ENCODE measurements around the gene KRTAP2-3. TPM values are rescaled to one million over a fixed set of nuclear protein-coding genes. Genes with fewer than 3 reads are reported as not detected.
A peak's percentile ranks its signal among the peaks of the same experiment; 100 is the strongest.
"Not testable (repeated sequence)": the region's sequence is repeated elsewhere in the genome, so short reads cannot be mapped to it uniquely, and the experiment has no call there.

The KRTAP2-3 gene
- total RNA-seq, 1 donor = not detected

DNA sequence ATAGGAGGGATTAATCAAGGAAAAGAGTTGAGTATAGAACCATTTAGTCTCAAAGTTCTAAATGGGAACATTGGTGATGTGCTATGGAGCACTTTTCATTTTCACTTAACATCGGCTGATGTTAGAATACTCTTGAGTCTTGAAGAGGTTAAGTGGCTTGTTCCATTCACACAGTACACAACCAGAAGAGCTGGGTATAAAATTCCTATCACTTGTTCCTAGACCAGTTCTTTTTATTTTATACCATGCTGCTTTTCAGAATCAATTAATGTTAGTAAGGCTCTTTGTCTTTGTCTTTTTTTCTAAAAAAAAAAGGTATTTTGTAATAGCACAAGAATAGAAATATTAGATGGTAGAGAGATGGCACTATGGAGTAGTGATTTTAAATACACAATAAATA is 17.0 kb downstream of the KRTAP2-3 start:
- H3K79me2 ChIP-seq (ENCODE audit: insufficient read depth, low read length) = peaks cover 5% of the 10 kb centered on the region
- H3K4me3 ChIP-seq (ENCODE audit: insufficient read depth, low read length) = no peak overlapping the region
- TF ChIP-seq, protein P1, sequence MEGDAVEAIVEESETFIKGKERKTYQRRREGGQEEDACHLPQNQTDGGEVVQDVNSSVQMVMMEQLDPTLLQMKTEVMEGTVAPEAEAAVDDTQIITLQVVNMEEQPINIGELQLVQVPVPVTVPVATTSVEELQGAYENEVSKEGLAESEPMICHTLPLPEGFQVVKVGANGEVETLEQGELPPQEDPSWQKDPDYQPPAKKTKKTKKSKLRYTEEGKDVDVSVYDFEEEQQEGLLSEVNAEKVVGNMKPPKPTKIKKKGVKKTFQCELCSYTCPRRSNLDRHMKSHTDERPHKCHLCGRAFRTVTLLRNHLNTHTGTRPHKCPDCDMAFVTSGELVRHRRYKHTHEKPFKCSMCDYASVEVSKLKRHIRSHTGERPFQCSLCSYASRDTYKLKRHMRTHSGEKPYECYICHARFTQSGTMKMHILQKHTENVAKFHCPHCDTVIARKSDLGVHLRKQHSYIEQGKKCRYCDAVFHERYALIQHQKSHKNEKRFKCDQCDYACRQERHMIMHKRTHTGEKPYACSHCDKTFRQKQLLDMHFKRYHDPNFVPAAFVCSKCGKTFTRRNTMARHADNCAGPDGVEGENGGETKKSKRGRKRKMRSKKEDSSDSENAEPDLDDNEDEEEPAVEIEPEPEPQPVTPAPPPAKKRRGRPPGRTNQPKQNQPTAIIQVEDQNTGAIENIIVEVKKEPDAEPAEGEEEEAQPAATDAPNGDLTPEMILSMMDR (IDR thresholded peaks at IDR 0.05; ENCODE audit: extremely low read depth, low read depth, low read length) = no peak
- DNase-seq (ENCODE audit: insufficient read length, low spot score, missing footprints) = no peak
- no peak overlapping the region for H3K4me2 ChIP-seq (ENCODE audit: insufficient read depth, low read length)
- H3K4me1 ChIP-seq (ENCODE audit: insufficient read depth, low read length) = peaks cover 45% of the 10 kb centered on the region
- no peaks in the 10 kb centered on the region for H4K20me1 ChIP-seq (ENCODE audit: insufficient read depth, low read length)
- H2AFZ ChIP-seq (ENCODE audit: low read length) = no peak overlapping the region
- peak overlapping the region; percentile 70 for H3K27ac ChIP-seq (ENCODE audit: low read depth, low read length)
- H3K27me3 ChIP-seq (ENCODE audit: insufficient read depth, low read length) = no peaks in the 10 kb centered on the region
- no peaks in the 10 kb centered on the region for H3K36me3 ChIP-seq (ENCODE audit: insufficient read depth, low read length)
- H3K9me3 ChIP-seq (ENCODE audit: low read depth, low read length) = no peaks in the 10 kb centered on the region

DNA sequence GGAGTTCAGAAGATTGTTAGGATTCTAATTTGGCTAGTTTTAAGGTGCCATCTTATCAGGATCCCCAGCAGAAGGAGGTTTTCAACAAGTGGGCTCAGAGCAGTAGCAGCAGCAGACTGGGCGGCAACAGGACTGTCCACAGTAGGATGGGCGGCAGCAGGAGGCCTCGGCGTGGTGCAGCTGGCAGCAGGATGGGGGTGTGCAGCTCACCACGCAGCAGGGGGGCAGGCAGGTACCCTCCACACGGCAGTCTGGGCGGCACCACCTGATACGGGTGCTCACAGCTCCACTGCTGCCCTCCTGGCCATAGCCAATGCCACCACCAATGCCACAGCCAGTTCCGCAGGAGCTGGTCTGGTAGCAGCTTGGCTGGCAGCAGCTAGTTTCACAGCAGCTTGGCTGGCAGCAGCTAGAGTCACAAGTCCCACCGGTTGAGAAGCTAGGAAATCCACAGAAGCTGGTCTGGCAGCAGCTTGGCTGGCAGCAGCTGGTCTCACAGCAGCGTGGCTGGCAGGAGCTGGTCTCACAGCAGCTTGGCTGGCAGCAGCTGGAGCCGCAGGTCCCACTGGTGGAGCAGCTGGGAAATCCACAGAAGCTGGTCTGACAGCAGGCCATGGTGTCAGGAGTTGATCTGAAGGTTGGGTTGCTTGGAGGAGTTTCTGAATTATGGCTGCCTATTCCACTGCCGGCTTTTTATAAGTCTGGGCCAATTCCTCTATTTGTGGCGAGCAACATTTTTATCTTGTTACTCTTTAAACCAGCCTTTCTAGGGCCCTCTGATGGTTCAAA is 18.9 kb downstream of the KRTAP2-3 start, which contains the start of gene KRTAP1-1:
Gene KRTAP1-1 (minus strand): TSS at position 668 of the 789 bp plus-strand sequence. CDS start 53 bp downstream, at position 615.
- H3K79me2 ChIP-seq (ENCODE audit: insufficient read depth, low read length); H3K9me3 ChIP-seq (ENCODE audit: low read depth, low read length); H3K36me3 ChIP-seq (ENCODE audit: insufficient read depth, low read length); H4K20me1 ChIP-seq (ENCODE audit: insufficient read depth, low read length); H3K27me3 ChIP-seq (ENCODE audit: insufficient read depth, low read length): not testable (repeated sequence)
- H3K27ac ChIP-seq (ENCODE audit: low read depth, low read length) = peak within 1 kb of the TSS; percentile 70
- peak; percentile 89 for DNase-seq (ENCODE audit: insufficient read length, low spot score, missing footprints)
- peak within 1 kb of the TSS; percentile 38 for H3K4me2 ChIP-seq (ENCODE audit: insufficient read depth, low read length)
- H2AFZ ChIP-seq (ENCODE audit: low read length) = peak within 1 kb of the TSS; percentile 35
- peaks cover 42% of the 10 kb centered on the region for H3K4me1 ChIP-seq (ENCODE audit: insufficient read depth, low read length)
- peak within 1 kb of the TSS; percentile 54 for H3K4me3 ChIP-seq (ENCODE audit: insufficient read depth, low read length)

DNA sequence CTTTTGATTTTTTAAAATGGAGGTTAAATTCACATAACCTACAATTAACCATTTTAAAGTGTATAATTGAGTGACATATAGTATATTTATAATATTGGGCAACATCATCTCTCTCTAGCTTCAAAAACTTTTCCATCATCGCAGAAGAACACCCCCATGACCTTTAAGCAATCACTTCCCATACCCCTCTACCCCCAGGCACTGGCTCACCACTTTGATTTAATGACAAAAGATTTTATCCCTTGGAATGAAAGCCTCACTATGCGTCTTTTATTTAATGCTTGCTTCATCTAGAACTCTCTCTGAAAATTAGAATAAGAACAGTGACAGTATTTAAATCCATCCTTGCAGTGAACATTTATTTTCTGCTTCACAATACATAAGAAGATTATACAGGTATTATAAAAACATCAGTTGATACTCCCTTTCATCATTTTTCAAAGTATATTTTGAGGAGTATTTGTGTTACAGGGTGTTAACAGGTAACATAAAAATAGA is 22.0 kb downstream of the KRTAP2-3 start:
- Histone ChIP-seq H3K36me3 (ENCODE audit: insufficient read depth, low read length) (no peaks in the 10 kb centered on the region), H3K4me1 (ENCODE audit: insufficient read depth, low read length) (peaks cover 42% of the 10 kb centered on the region), H3K4me3 (ENCODE audit: insufficient read depth, low read length) (no peak overlapping the region), H3K27ac (ENCODE audit: low read depth, low read length) (no peak overlapping the region), H2AFZ (ENCODE audit: low read length) (no peak overlapping the region), H3K4me2 (ENCODE audit: insufficient read depth, low read length) (no peak overlapping the region), H3K9me3 (ENCODE audit: low read depth, low read length) (no peaks in the 10 kb centered on the region), H3K79me2 (ENCODE audit: insufficient read depth, low read length) (peaks cover 5% of the 10 kb centered on the region), H4K20me1 (ENCODE audit: insufficient read depth, low read length) (no peaks in the 10 kb centered on the region), H3K27me3 (ENCODE audit: insufficient read depth, low read length) (no peaks in the 10 kb centered on the region)
- TF ChIP-seq, protein P1 (IDR thresholded peaks at IDR 0.05; ENCODE audit: extremely low read depth, low read depth, low read length) = no peak
- DNase-seq (ENCODE audit: insufficient read length, low spot score, missing footprints) = no peak

DNA sequence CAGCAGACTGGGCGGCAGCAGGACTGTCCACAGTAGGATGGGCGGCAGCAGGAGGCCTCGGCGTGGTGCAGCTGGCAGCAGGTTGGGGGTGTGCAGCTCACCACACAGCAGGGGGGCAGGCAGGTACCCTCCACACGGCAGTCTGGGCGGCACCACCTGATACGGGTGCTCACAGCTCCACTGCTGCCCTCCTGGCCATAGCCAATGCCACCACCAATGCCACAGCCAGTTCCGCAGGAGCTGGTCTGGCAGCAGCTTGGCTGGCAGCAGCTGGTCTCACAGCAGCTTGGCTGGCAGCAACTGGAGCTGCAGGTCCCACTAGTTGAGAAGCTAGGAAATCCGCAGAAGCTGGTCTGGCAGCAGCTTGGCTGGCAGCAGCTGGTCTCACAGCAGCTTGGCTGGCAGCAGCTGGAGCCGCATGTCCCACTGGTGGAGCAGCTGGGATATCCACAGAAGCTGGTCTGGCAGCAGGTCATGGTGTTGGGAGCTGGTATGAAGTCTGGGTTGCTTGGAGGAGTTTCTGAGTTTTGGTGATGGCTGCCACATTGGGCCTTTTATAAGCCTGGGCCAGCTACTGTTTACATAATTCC is 25.5 kb downstream of the KRTAP2-3 start, which contains the start of gene KRTAP1-3:
Gene KRTAP1-3 (minus strand): TSS at position 529 of the 590 bp plus-strand sequence. CDS start 53 bp downstream, at position 476.
- H3K4me2 ChIP-seq (ENCODE audit: insufficient read depth, low read length); H3K9me3 ChIP-seq (ENCODE audit: low read depth, low read length); H3K79me2 ChIP-seq (ENCODE audit: insufficient read depth, low read length); H3K27ac ChIP-seq (ENCODE audit: low read depth, low read length); H4K20me1 ChIP-seq (ENCODE audit: insufficient read depth, low read length); H3K36me3 ChIP-seq (ENCODE audit: insufficient read depth, low read length); H3K27me3 ChIP-seq (ENCODE audit: insufficient read depth, low read length); H3K4me3 ChIP-seq (ENCODE audit: insufficient read depth, low read length): not testable (repeated sequence)
- peaks cover 16% of the 10 kb centered on the region for H3K4me1 ChIP-seq (ENCODE audit: insufficient read depth, low read length)
- peak within 1 kb of the TSS; percentile 32 for H2AFZ ChIP-seq (ENCODE audit: low read length)
- peak; percentile 45 for DNase-seq (ENCODE audit: insufficient read length, low spot score, missing footprints)

Data from osteoblast (primary cell).